K562 (cell line): ENCODE results near the gene SLC30A10. TPM values are rescaled to one million over a fixed set of nuclear protein-coding genes. Genes with fewer than 3 reads are reported as not detected.

Source experiments
- AFF1 ChIP-seq, 2 experiments: fragments of 450-650 bp; IDR thresholded peaks; 2 replicates each; pipeline ENCODE4 v1.6.1; 2018; ENCODE audit warnings: mild to moderate bottlenecking in 2 of 2, low read depth in 1 of 2; ENCODE audit not compliant: partially characterized antibody in 2 of 2
- COPS2 ChIP-seq: fragments of 450-650 bp; conservative IDR thresholded peaks from 2 replicates; pipeline ENCODE4 v1.6.1; 2016; ENCODE audit warnings: mild to moderate bottlenecking, moderate library complexity
- MBD1 ChIP-seq: fragments of 250-450 bp; sonication (Bioruptor Pico); IDR thresholded peaks from 2 replicates; pipeline ENCODE4 v1.8.0; 2022; ENCODE audit warnings: inconsistent platforms
- PBX2 ChIP-seq, 2 experiments: IDR thresholded peaks in 1 of 2; conservative IDR thresholded peaks in 1 of 2; 2 replicates each; pipeline ENCODE4 v1.6.1; 2016; ENCODE audit warnings: low read depth in 2 of 2, mild to moderate bottlenecking in 1 of 2, missing compliant biosample characterization in 1 of 2, missing genetic modification characterization in 1 of 2, moderate library complexity in 1 of 2
- SRSF1 ChIP-seq: fragments of 200-400 bp; formaldehyde crosslinking; IDR thresholded peaks from 2 replicates; pipeline ENCODE4 v1.6.1; 2017; ENCODE audit warnings: mild to moderate bottlenecking, low read depth, low read length, moderate library complexity
- TEAD2 ChIP-seq: fragments of 450-650 bp; IDR thresholded peaks from 2 replicates; pipeline ENCODE4 v1.6.1; 2016; ENCODE audit warnings: missing genetic modification characterization, control low read depth, missing compliant biosample characterization
- ZMIZ1 ChIP-seq, 2 experiments: fragments of 150-350 bp in 1 of 2; IDR thresholded peaks; 2 replicates each; pipeline ENCODE4 v1.6.1; 2012 to 2016; ENCODE audit warnings: low read depth in 2 of 2, low read length in 2 of 2, mild to moderate bottlenecking in 1 of 2, moderate library complexity in 1 of 2
- ZNF146 ChIP-seq: IDR thresholded peaks from one replicate; pipeline ENCODE4 v1.6.1; 2018; ENCODE audit warnings: missing compliant biosample characterization; ENCODE audit not compliant: unreplicated experiment
- ZNF165 ChIP-seq: fragments of 250-450 bp; sonication (Bioruptor Pico); IDR thresholded peaks from 2 replicates; pipeline ENCODE4 v1.4.0; 2020; ENCODE audit warnings: borderline replicate concordance
- ZNF24 ChIP-seq: fragments of 450-650 bp; IDR thresholded peaks from 2 replicates; pipeline ENCODE4 v1.6.1; 2016
- ZNF77 ChIP-seq: fragments of 250-450 bp; sonication (Bioruptor Pico); IDR thresholded peaks from 2 replicates; pipeline ENCODE4 v1.5.0; 2020
- polyA plus RNA-seq, 8 experiments: library from polyadenylated mRNA; depleted of rRNA in 4 of 8; stranded (reverse) in 5 of 8; unstranded in 3 of 8; fragments of >200 nt; fragmentation: Nextera tagmentation in 2 of 8; fragmentation: Illumina TruSeq in 1 of 8; extraction: Ambion mirVana in 2 of 8; extraction: Trizol in 1 of 8; gene quantifications; 2 replicates each; pipeline versions ENCODE4 v1.2.1 to v1.2.3, GENCODE V29; 2011 to 2014; ENCODE audit warnings: inconsistent platforms in 1 of 8, missing spikeins in 1 of 8
- total RNA-seq, 7 experiments: library from RNA; depleted of rRNA in 6 of 7; stranded (reverse); fragments of >200 nt in 6 of 7; fragmentation: Illumina TruSeq in 2 of 7; extraction: Trizol in 2 of 7; gene quantifications; 2 replicates each; pipeline versions ENCODE4 v1.2.1 to v1.2.3, GENCODE V29; 2011 to 2021; ENCODE audit warnings: low replicate concordance in 1 of 7

Gene SLC30A10
- total and polyA plus RNA-seq, 9 of the 15 experiments (the other 6 are each of a cell fraction or from before 2014, with no cell fraction given): 2.6 to 11.3 (median 7.1) TPM

GRCh38 chr1:219906924-219907771, 21.2 kb downstream of the SLC30A10 start (continued):
- TF ChIP-seq ZMIZ1 (IDR thresholded peaks at IDR 0.05; ENCODE audit: low read depth in 2 of 2, low read length in 2 of 2) (peak in 1 of 2 experiments; percentile 97; a peak in 2 of 4 replicates), COPS2 (no peak), ZNF146 (CRISPR knock-in tag) (no peak), ZNF165 (no peak), TEAD2 (tag) (no peak), MBD1 (CRISPR knock-in tag) (no peak), PBX2 (CRISPR knock-in tag; IDR thresholded peaks at IDR 0.05; ENCODE audit: low read depth) (no peak), PBX2 (tag; conservative IDR thresholded peaks at IDR 0.05; ENCODE audit: low read depth) (peak; percentile 80), AFF1 (IDR thresholded peaks at IDR 0.05; ENCODE audit: low read depth in 1 of 2, partially characterized antibody in 2 of 2) (peak; percentile 26 to 69), ZNF24 (peak; percentile 9; the same call in 1 of the 2 replicates), SRSF1 (no peak), ZNF77 (CRISPR knock-in tag) (no peak)
